Non-pigmented ciliary epithelial cell (primary cell): Measurements from ENCODE around the gene PLEKHN1.
"Not testable (repeated sequence)": the region's sequence is repeated elsewhere in the genome, so short reads cannot be mapped to it uniquely, and the experiment has no call there.

Experiments used
- DNase-seq: peaks from one replicate; pipeline ENCODE4 v3.0.0-alpha.2; 2010; ENCODE audit warnings: low read depth

Gene PLEKHN1

DNA sequence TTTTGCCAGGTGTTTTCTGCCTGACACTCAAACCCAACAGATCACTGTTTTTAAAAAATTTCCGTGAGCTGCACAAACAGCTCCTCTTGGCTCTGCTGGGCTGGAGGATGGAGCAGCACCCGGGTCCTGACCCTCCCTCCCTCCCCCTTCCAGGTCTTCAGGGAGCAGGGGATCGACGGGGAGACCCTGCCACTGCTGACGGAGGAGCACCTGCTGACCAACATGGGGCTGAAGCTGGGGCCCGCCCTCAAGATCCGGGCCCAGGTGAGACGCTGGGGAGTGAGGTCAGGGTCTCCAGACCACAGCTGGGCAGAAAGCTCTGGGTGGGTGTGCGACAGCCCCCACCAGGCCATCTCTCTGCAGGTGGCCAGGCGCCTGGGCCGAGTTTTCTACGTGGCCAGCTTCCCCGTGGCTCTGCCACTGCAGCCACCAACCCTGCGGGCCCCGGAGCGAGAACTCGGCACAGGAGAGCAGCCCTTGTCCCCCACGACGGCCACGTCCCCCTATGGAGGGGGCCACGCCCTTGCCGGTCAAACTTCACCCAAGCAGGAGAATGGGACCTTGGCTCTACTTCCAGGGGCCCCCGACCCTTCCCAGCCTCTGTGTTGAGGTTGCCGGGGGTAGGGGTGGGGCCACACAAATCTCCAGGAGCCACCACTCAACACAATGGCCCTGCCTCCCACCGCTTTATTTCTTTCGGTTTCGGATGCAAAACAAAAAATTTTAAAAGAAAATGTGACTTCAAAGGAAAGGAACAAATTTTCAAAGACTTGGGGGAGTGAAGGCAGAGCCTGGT is 22.5 kb upstream of the PLEKHN1 start:
- DNase-seq = no peak

DNA sequence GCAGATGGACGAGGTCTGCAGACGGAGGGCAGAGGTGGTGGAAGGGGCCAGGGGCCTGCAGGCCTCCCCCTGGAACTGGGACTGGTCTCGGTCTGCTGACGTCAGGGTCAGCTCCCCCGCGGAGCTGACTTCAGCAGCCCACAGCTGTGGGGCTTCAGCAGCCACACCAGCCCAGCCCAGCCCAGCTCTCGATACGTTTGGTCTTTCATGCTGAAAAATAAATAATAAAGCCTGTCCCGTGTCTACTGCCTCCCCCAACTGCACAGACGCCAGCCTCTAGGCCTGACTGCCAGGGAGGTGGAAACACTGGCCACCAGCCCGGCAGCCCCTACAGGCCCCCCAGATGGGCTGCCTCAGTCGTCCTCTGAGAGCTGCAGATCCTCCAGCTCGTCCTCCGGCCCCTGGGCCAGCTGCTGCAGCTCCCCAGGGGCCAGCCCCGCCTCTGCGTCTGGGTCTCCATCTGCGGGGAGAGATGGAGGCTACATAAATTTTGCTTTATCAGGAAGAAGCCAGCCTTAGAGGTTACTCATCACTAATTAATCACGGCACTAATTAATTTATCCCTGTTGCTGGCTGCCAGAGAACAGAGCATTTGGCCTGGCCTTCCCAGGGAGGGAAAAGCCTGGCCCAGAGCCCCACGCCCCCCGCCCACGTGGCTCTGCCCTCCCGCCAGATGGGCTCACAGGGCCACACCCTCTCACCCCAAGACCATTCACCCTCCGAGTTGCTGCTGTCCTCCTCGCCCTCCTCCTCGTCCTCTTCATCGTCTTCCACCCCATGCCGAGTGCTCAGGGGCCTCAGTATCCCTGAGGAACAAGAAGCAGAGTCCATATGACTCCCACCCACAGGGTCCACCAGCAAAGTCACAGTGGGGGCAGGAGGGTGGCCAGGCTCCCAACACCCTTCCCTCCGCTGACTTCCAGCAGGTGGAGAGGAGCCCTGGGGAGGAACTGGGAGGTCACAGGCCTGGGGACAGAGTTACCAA is 21.6 kb upstream of the PLEKHN1 start:
- DNase-seq = no peak

DNA sequence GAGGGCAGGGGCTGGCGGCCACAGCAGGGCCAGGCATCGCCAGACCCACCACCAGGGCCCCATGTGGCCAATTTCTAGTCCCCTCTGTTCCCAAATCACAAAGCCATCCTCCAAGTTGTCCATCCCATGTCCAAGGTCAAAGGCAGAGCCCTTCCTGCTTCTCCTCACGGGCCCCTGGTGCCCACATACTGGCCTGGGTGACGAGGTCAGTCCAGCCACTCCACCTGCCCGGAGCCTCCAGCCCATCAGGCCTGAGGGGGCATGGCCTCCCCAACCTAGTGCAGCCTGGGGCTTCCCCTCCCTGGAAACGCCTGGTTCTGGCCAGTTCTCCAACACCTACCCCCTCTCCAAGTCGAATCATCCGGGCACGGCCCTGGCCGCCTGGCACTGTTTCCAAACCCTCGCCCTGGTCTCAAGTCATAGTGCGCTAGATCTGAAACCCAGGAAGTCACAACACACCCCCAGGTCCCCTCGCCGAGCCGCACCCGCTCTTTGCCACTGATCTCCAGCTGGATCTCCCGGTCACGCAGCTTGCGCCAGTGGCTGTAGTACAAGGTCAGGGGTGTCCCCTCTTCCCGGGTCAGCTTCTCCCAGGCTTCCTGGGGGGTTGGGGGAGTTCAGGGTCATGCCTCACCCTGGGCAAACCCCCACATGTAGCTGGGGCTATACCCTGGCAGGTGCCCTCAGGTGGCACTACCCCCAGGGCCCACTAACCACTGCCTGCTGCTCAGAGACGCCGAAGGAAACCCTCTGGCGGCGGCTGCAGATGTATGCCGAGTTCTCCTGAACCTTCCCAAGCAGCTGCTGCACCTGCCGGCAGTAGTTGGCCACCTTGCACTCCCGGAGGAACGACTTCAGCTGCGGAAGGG is 20.4 kb upstream of the PLEKHN1 start:
- no peak for DNase-seq

DNA sequence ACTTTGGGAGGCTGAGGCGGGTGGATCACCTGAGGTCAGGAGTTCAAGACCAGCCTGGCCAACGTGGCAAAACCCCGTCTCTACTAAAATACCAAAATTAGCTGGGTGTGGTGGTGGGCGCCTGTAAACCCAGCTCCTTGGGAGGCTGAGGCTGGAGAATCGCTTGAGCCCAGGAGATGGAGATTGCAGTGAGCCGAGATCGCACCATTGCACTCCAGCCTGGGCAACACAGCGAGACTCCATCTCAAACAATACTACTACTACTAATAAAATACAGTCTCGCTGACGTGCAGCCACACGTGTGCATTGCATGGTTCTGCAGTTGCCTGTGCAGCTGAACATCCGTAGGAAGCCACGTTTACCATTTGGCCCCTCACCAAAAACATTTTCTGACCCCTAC is 19.5 kb upstream of the PLEKHN1 start:
- not testable (repeated sequence) for DNase-seq

DNA sequence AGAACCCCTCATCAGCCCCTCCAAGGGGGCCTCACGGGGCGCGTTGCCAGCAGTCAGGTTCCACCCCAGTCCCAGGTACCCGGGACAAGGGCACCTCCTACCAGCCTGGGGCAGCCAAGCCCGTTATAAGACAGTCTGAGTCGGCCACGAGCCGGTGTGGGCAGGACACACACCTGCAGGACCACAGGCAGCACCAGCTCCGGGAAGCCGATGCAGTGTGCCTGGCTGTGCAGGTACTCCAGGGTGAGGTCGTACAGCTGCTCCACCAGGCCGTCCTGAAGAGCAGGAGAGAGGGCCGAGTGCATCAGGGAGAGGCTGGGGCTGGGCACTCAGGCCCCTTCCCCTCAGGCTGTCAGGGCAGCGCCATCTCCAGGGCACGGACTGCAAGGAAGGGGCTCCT is 18.3 kb upstream of the PLEKHN1 start:
- no peak for DNase-seq

DNA sequence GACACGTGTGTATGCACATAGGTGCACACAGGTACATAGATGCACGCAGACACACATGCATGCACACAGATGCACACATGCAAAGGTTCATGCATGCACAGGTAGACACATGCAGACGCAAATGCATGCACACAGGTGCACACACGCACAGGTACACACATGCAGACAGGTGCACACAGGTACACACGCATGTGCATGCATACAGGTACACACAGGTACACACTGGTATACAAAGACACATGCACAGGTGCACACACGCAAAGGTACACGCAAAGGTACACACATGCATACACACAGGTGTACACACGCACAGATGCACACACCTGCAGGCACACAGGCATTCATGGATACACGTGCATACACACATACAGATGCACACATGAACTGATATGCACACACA is 16.0 kb upstream of the PLEKHN1 start:
- DNase-seq = no peak

DNA sequence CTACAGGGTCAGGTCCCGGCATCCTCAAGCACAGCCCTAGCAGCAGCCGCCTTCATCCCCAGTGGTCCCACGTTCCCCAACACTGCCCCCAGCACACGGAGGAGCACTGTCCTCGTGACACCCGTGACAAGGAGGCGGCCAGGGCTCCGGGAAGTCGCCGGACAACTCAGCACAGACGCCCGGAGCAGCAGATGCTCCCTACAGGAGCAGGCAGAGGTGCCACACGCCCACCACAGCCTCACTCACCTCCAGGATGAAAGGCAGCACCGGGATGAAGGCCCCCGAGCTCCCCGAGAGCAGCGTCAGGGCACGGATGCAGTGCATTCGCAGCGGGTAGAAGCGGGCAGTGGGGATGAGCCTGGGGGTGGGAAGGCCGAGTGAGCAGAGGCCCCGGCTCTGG is 15.4 kb upstream of the PLEKHN1 start:
- DNase-seq = no peak

DNA sequence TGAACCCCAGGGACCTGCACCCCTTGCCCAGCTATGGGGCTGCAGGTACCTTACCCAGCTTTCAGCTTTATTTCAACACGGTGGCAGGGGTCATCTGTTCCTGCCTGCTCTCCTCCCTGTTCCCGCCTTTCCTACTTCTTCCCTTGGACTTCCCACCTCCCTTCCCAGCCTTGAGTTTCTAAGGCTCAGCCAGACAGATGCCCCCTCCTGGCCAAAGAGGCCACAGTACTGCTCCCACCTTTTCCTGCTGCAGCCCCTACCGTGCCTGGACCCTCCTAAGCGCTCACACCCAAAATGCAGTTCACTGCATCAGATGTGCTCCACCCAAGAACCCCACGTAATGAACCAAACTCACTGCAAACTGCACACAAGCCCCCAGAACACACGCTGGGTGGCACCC is 14.9 kb upstream of the PLEKHN1 start:
- no peak for DNase-seq

DNA sequence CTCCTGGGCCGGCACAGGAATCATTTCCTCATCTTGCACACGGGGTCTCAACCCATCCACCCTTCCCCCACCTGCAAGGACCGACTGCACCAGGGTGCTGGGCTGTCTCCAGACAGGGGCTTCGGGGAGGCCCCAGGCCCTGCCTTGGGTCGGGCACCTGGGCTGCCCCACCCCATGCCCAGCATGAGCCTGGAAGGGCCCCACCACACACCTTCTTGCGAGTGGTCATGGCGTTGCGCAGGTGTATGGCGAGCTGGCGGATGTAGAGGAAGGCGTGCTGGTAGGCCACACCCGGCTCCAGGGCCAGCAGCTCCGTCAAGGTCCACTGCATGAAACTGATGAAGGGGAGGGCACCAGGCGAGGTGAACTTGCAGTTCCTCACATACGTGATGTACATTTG is 14.1 kb upstream of the PLEKHN1 start:
- no peak for DNase-seq

DNA sequence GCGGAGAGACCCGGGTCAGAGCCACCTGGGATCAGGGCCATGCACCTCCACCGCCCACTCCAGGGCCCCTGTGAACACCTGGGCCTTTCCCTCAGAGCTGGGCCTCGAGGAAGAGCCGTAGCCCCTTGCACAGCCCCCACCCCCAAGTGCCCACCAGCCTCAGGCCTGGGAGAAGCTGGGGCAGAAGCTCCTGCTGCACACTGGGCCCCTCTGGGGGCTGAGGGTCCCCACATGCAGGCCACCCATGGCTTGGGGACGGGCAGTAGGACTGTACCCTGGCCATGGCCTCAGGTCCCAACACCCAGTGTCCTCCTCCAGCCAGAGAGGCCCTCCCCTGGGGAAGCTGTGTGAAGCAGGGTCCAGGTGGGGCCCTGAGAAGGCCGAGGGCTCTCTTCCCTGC is 13.7 kb upstream of the PLEKHN1 start:
- DNase-seq = no peak

DNA sequence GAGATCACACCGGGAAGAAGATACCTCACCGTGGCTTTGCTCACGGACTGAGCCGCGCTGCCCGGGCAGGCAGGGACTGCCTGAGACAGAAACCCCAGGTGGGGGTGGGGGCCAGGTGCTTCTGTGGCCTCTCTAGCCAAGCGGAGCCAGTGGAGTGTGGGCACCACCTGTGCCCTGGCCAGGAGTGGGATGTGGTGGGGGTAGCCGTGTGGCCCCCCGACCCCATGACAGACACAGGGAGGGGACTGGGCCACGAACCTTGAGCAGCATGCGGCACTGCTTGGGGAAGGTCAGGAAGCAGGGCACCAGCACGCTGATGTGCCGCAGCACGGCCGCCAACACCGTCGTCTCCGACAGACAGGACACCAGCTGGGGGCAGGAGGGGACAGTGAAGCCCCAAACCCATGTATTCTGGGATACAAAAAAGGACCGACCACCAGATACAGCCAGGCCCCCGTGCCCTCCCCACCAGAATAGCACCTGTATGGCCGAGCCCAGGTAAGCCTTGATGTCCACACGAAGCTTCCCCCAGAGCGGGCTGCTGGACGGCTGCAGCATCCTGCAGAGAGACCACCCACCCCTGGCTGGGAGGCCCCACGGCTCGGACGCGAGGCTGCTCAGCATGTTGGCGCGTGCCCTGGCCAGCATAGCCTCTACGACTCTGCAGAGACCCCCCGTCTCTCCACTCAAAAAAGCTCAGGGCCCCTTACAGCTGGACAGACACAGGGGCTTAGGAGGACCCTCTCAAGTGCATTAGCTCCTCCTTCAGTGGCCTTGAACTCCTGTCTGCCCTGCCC is 12.6 kb upstream of the PLEKHN1 start:
- no peak for DNase-seq

DNA sequence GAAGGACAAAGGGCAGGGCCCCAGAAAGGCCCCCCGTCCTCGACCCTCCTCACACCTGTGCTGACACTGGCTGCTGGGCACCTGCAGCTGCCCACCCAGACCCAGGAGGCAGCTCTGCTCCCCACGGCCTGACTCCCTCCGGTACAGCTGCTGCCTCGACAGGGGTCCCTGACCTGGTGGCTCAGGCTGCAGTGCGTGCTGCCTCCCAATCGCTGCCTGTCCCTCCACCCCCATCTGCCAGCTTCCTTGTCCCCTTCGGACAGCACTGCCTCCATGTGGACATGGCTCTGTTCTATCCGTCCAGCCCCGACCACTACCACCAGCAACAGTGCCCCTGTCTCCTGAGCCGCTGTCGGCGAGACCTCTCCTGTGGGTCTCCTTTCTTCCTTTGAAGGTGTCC is 11.4 kb upstream of the PLEKHN1 start:
- DNase-seq = no peak

DNA sequence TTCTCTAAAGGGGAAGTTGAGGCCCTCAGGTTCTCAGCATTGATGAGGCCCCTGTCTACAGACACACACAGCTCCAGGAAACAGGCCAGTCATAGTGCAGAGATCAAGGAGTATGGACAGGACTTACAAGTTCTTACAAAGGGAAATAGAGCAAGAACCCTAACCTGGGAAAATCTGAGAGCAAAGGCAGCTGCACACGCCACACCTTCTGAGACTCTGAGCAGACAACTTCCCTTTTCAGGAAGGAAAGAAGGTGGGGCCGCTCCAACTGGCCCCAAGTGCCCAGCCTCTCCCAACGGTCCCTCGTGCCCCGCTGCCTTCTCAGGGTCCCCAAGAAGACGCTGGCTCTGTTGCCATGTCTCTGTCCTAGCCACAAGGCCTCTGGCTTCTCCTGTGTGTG is 10.8 kb upstream of the PLEKHN1 start:
- DNase-seq = no peak

DNA sequence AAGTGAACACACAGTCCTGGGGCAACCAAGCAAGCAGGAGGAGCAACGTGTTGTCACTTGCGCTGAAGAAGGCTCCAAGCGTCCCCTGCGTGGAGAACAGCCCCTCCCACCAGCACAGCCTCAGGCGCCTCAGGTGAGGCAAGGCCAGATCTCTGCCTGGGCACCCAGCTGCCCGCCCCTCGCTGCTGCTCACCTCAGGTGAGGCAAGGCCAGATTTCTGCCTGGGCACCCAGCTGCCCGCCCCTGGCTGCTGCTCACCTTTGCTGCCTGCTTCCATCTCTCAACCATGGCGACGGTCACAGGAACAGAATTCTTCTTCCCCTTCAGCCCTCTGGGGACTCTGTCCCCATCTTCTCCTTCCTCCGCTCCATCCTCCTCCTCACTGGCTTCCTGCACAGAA is 9.6 kb upstream of the PLEKHN1 start:
- no peak for DNase-seq

DNA sequence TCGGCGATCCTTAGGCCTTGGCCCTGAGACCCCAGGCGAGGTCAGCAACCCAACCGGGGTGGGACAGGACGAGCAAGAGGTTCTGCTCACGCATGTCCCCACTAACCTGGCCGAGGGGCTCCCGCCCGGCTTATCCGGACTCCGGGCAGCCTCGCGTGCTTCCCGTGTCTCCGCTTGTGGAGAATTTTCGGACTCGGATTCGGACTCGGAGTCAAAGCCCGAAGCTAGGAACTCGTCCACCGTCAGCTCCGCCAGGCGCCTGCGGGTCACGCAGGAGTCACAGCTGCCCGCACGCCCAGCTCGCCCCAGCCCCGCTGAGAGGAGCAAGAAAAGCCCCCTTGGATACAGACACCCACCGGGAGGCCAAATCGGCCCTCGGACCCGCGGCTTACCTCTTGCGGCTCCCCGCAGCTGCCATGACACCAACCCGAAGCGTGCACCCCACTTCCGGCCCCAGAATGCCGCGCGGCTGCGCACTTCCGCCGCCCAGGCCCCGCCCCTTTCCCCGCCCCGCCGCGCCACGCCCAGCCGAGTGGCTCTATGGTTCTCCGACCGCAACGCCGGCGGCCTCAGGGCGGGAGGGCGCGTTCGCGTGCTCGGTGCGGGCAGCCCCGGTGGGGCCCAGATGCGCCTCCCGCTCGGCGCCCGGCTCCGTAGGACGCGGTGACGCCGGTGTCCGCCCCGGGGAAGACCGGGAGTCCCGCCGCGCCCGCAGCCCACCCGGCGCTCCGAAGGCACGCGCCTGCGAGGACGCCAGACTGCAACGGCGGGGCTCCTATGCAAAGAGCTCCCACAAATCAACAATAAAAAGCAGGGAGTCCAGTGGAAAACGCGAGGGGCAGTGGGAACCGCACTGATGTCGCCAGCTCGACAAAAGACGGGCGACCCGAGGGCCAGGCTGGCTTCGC is 7.2 kb upstream of the PLEKHN1 start, which contains the start of gene NOC2L:
TSS of gene NOC2L (minus strand) at position 434 of the 908 bp plus-strand sequence. CDS start at position 418, 16 bp downstream.
- DNase-seq = no peak

DNA sequence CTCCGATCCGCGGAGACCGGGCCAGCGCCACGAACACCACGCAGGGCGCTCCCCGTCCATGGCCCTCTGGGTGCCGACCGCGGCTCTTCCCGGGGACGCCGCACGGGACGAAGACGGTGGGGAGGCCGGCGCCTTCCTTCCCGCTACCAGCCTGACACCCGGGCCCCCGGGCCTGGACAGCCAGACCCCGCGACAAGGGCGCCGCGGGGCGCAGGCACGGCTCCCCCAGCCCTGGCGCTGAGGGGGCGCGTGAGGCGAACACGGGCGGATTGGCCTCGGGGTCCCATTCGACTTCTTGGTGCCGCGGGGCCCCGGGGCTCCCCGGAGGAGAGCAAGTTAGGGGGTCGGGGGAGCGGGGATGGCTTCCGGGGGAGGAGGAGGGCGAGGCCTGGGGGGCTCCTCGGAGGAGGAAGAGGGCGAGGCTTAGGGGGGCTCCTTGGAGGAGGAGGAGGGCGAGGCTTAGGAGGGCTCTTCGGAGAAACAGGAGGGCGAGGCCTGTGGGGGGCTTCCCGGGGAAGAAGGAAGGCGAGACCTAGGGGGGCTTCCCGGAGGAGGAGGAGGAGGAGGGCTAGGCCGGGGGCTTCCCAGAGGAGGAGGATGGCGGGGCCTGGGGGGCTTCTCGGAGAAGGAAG is 6.4 kb upstream of the PLEKHN1 start:
- DNase-seq = no peak

DNA sequence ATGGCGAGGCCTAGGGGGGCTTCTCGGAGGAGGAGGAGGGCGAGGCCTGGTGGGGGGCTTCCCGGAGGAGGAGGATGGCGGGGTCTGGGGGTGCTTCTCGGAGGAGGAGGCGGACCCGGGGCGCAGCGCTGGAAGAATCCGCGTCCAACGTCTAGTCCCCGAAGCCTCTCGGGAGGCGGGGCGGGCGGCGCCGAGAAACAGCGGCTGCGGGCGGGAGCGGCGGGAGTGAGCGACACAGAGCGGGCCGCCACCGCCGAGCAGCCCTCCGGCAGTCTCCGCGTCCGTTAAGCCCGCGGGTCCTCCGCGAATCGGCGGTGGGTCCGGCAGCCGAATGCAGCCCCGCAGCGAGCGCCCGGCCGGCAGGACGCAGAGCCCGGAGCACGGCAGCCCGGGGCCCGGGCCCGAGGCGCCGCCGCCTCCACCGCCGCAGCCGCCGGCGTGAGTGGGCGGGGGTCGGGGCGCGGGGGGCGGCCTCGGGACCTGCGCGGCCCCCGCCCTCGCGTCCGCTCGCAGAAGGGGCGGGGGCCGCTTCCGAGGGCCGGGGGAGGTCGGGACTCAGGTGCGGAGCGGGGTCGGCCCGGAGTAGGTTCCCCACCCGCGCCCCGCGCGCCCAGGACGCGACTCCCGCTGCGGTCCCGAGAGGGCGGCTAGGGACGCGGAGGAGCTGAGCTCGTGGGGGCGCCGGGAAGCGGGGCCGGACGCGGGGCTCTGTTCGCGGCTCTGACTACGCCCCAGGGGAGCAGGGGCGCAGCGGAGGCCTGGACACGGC is 5.7 kb upstream of the PLEKHN1 start, which contains the start of gene KLHL17:
TSS of gene KLHL17 (plus strand) at position 222 of the 769 bp plus-strand sequence. CDS start at position 332, 110 bp downstream.
- DNase-seq = no peak

DNA sequence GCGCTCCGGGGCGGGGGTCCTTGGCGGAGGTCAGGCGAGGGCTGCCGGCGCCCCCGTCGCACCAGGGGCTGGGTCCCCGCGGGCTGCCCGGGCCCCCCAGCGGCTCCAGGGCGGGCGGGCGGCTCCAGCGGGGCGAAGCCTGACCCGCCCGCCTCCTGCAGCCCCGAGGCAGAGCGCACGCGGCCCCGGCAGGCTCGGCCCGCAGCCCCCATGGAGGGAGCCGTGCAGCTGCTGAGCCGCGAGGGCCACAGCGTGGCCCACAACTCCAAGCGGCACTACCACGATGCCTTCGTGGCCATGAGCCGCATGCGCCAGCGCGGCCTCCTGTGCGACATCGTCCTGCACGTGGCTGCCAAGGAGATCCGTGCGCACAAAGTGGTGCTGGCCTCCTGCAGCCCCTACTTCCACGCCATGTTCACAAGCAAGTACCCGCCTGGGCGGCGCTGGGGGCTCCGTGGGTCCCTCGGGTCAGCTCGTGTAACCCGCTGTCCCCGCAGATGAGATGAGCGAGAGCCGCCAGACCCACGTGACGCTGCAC is 5.1 kb upstream of the PLEKHN1 start:
- DNase-seq = no peak
